ENCODE results near the gene HDGFL2.
"Not testable (repeated sequence)": the region's sequence is repeated elsewhere in the genome, so short reads cannot be mapped to it uniquely, and the experiment has no call there.

The HDGFL2 gene

GRCh38 chr19:4511300-4512054 is 39.4 kb downstream of the HDGFL2 start:
- DNase-seq (ENCODE audit: low read depth in 2 of 3, low spot score in 2 of 3), result no peak

- no peak for DNase-seq (ENCODE audit: low read depth in 2 of 3, low spot score in 2 of 3)
Measured at GRCh38 chr19:4512070-4512469, 40.0 kb downstream of the HDGFL2 start.

- no peak for DNase-seq (ENCODE audit: low read depth in 2 of 3, low spot score in 2 of 3)
Measured at GRCh38 chr19:4513248-4513647, 41.2 kb downstream of the HDGFL2 start.

GRCh38 chr19:4515732-4516131 is 43.6 kb downstream of the HDGFL2 start:
- no peak for DNase-seq (ENCODE audit: low read depth in 2 of 3, low spot score in 2 of 3)

GRCh38 chr19:4516199-4516938 is 44.3 kb downstream of the HDGFL2 start:
- no peak for DNase-seq (ENCODE audit: low read depth in 2 of 3, low spot score in 2 of 3)

- DNase-seq (ENCODE audit: low read depth in 2 of 3, low spot score in 2 of 3), result no peak
Measured at GRCh38 chr19:4516939-4517300, 44.8 kb downstream of the HDGFL2 start.

GRCh38 chr19:4517451-4518057 is 45.5 kb downstream of the HDGFL2 start:
- no peak for DNase-seq (ENCODE audit: low read depth in 2 of 3, low spot score in 2 of 3)

- DNase-seq (ENCODE audit: low read depth in 2 of 3, low spot score in 2 of 3), result no peak
Measured at GRCh38 chr19:4518345-4519171, 46.5 kb downstream of the HDGFL2 start, which contains the start of gene PLIN4. PLIN4 (minus strand) TSS chr19:4518486; CDS start chr19:4518272, 214 bp downstream.

- no peak for DNase-seq (ENCODE audit: low read depth in 2 of 3, low spot score in 2 of 3)
Measured at GRCh38 chr19:4519172-4519496, 47.0 kb downstream of the HDGFL2 start.

GRCh38 chr19:4519521-4520277 is 47.6 kb downstream of the HDGFL2 start:
- DNase-seq (ENCODE audit: low read depth in 2 of 3, low spot score in 2 of 3), result no peak

- no peak for DNase-seq (ENCODE audit: low read depth in 2 of 3, low spot score in 2 of 3)
Measured at GRCh38 chr19:4521170-4521887, 49.2 kb downstream of the HDGFL2 start.

GRCh38 chr19:4521888-4522242 is 49.8 kb downstream of the HDGFL2 start:
- no peak for DNase-seq (ENCODE audit: low read depth in 2 of 3, low spot score in 2 of 3)

GRCh38 chr19:4522291-4523002 is 50.4 kb downstream of the HDGFL2 start:
- DNase-seq (ENCODE audit: low read depth in 2 of 3, low spot score in 2 of 3), result no peak

GRCh38 chr19:4523306-4524110 is 51.4 kb downstream of the HDGFL2 start:
- no peak for DNase-seq (ENCODE audit: low read depth in 2 of 3, low spot score in 2 of 3)

GRCh38 chr19:4524808-4525562 is 52.9 kb downstream of the HDGFL2 start:
- peak in 2 of 3 experiments; percentile 30 to 35 for DNase-seq (ENCODE audit: low read depth in 2 of 3, low spot score in 2 of 3)

- DNase-seq (ENCODE audit: low read depth in 2 of 3, low spot score in 2 of 3), result no peak
Measured at GRCh38 chr19:4525563-4526002, 53.5 kb downstream of the HDGFL2 start.

GRCh38 chr19:4527377-4527776 is 55.3 kb downstream of the HDGFL2 start:
- not testable (repeated sequence) for DNase-seq (ENCODE audit: low read depth in 2 of 3, low spot score in 2 of 3)

GRCh38 chr19:4528843-4529242 is 56.7 kb downstream of the HDGFL2 start:
- no peak for DNase-seq (ENCODE audit: low read depth in 2 of 3, low spot score in 2 of 3)

Measured in activated CD8-positive, alpha-beta memory T cell treated with anti-CD3 and anti-CD28 coated beads for 48 hours (primary cell).